ENCODE measurements around the gene SMAD2.

Gene SMAD2

GRCh38 chr18:47846431-47846830 lies 84.0 kb downstream of the SMAD2 start:
- H3K79me2 ChIP-seq (ENCODE audit: insufficient read depth, low read length), result no peaks in the 10 kb centered on the region

GRCh38 chr18:47844828-47845498 lies 85.5 kb downstream of the SMAD2 start:
- Histone ChIP-seq H3K79me2 (ENCODE audit: insufficient read depth, low read length) (no peaks in the 10 kb centered on the region), H3K36me3 (ENCODE audit: insufficient read depth, low read length) (peaks cover 82% of the 10 kb centered on the region), H2AFZ (ENCODE audit: low read length) (no peak overlapping the region), H3K9me3 (ENCODE audit: insufficient read depth, low read depth, low read length) (no peaks in the 10 kb centered on the region), H4K20me1 (ENCODE audit: insufficient read depth, low read length, poor library complexity, severe bottlenecking) (peaks cover 4% of the 10 kb centered on the region), H3K9me2 (replicated peaks; ENCODE audit: low read depth, low read length) (no peaks in the 10 kb centered on the region), H3K9ac (ENCODE audit: low read depth, low read length, poor library complexity, severe bottlenecking) (no peak overlapping the region), H3K4me1 (ENCODE audit: insufficient read depth, low read length, poor library complexity, severe bottlenecking) (no peaks in the 10 kb centered on the region), H3K4me2 (ENCODE audit: low read depth, low read length, poor library complexity, severe bottlenecking) (no peak overlapping the region), H3K4me3 (ENCODE audit: low read length, poor library complexity, severe bottlenecking) (no peak overlapping the region), H3F3A (ENCODE audit: low read depth) (no peaks in the 10 kb centered on the region), H3K27me3 (ENCODE audit: insufficient read depth, low read length, poor library complexity, severe bottlenecking) (no peaks in the 10 kb centered on the region)
- no peak for TF ChIP-seq EZH2phosphoT487 (IDR thresholded peaks at IDR 0.05; ENCODE audit: borderline replicate concordance)
- no peak for TF ChIP-seq CTCF (conservative IDR thresholded peaks at IDR 0.05; ENCODE audit: low read length)

More at GRCh38 chr18:47846431-47846830, 84.0 kb downstream of the SMAD2 start:
- H4K20me1 ChIP-seq (ENCODE audit: insufficient read depth, low read length, poor library complexity, severe bottlenecking), result peaks cover 4% of the 10 kb centered on the region
- no peaks in the 10 kb centered on the region for H3K9me3 ChIP-seq (ENCODE audit: insufficient read depth, low read depth, low read length)
- H3K4me1 ChIP-seq (ENCODE audit: insufficient read depth, low read length, poor library complexity, severe bottlenecking), result no peaks in the 10 kb centered on the region
- no peaks in the 10 kb centered on the region for H3F3A ChIP-seq (ENCODE audit: low read depth)
- H3K9ac ChIP-seq (ENCODE audit: low read depth, low read length, poor library complexity, severe bottlenecking), result no peak overlapping the region
- no peak overlapping the region for H3K4me2 ChIP-seq (ENCODE audit: low read depth, low read length, poor library complexity, severe bottlenecking)
- no peak overlapping the region for H2AFZ ChIP-seq (ENCODE audit: low read length)
- TF ChIP-seq CTCF (conservative IDR thresholded peaks at IDR 0.05; ENCODE audit: low read length) (no peak), EZH2phosphoT487 (IDR thresholded peaks at IDR 0.05; ENCODE audit: borderline replicate concordance) (no peak)
- H3K9me2 ChIP-seq (replicated peaks; ENCODE audit: low read depth, low read length), result no peaks in the 10 kb centered on the region
- no peak overlapping the region for H3K4me3 ChIP-seq (ENCODE audit: low read length, poor library complexity, severe bottlenecking)
- H3K27me3 ChIP-seq (ENCODE audit: insufficient read depth, low read length, poor library complexity, severe bottlenecking), result no peaks in the 10 kb centered on the region
- peaks cover 69% of the 10 kb centered on the region for H3K36me3 ChIP-seq (ENCODE audit: insufficient read depth, low read length)

GRCh38 chr18:47842836-47843235 lies 87.6 kb downstream of the SMAD2 start:
- Histone ChIP-seq H3K4me2 (ENCODE audit: low read depth, low read length, poor library complexity, severe bottlenecking) (no peak overlapping the region), H3K36me3 (ENCODE audit: insufficient read depth, low read length) (peaks cover 90% of the 10 kb centered on the region), H3K9ac (ENCODE audit: low read depth, low read length, poor library complexity, severe bottlenecking) (no peak overlapping the region), H4K20me1 (ENCODE audit: insufficient read depth, low read length, poor library complexity, severe bottlenecking) (peaks cover 4% of the 10 kb centered on the region), H3F3A (ENCODE audit: low read depth) (no peaks in the 10 kb centered on the region), H3K27me3 (ENCODE audit: insufficient read depth, low read length, poor library complexity, severe bottlenecking) (no peaks in the 10 kb centered on the region), H3K4me1 (ENCODE audit: insufficient read depth, low read length, poor library complexity, severe bottlenecking) (no peaks in the 10 kb centered on the region), H3K79me2 (ENCODE audit: insufficient read depth, low read length) (no peaks in the 10 kb centered on the region), H3K9me2 (replicated peaks; ENCODE audit: low read depth, low read length) (no peaks in the 10 kb centered on the region), H3K9me3 (ENCODE audit: insufficient read depth, low read depth, low read length) (no peaks in the 10 kb centered on the region), H3K4me3 (ENCODE audit: low read length, poor library complexity, severe bottlenecking) (no peak overlapping the region), H2AFZ (ENCODE audit: low read length) (no peak overlapping the region)
- TF ChIP-seq EZH2phosphoT487 (IDR thresholded peaks at IDR 0.05; ENCODE audit: borderline replicate concordance), result no peak
- TF ChIP-seq CTCF (conservative IDR thresholded peaks at IDR 0.05; ENCODE audit: low read length), result no peak

Data from Loucy (cell line).